ENCODE measurements around the gene UBN2. TPM values are rescaled to one million over a fixed set of nuclear protein-coding genes. Genes with fewer than 3 reads are reported as not detected.

UBN2 gene
- total and polyA plus RNA-seq, 2 of the 13 experiments (the other 11 are each of a cell fraction or from before 2014, with no cell fraction given): 5.6 to 5.7 TPM

GRCh38 chr7:139218173-139218572 is 12.9 kb upstream of the UBN2 start:
- no peak for TF ChIP-seq PATZ1 (CRISPR knock-in tag; IDR thresholded peaks at IDR 0.05)
- TF ChIP-seq MAZ (IDR thresholded peaks at IDR 0.05; ENCODE audit: borderline replicate concordance, low read depth, low read length): no peak
- TF ChIP-seq MAZ (CRISPR knock-in tag; IDR thresholded peaks at IDR 0.05; ENCODE audit: low read depth): no peak
- in situ Hi-C loops (cut with HindIII; ENCODE audit: extremely low pct_ligation_motif_present, low pct_unique_long_range_greater_than_20kb): no loop called here
- POLR2A ChIA-PET: no interaction called here
- Histone ChIP-seq H3K4me3 (replicated peaks in 1 of 3; ENCODE audit: insufficient read depth in 1 of 3, low read depth in 2 of 3, low read length in 3 of 3) (no peak overlapping the region), H3K27me3 (ENCODE audit: control insufficient read depth in 1 of 2, insufficient read depth in 2 of 2, low read length in 2 of 2) (no peaks in the 10 kb centered on the region), H3K79me2 (ENCODE audit: insufficient read depth, low read length) (no peaks in the 10 kb centered on the region), H3K4me2 (ENCODE audit: low read depth, low read length) (no peak overlapping the region), H3K9me3 (ENCODE audit: low read length) (no peaks in the 10 kb centered on the region), H2AFZ (ENCODE audit: low read length) (no peak overlapping the region), H3K36me3 (replicated peaks in 1 of 2; ENCODE audit: control insufficient read depth in 1 of 2, insufficient read depth in 2 of 2, low read length in 2 of 2) (no peaks in the 10 kb centered on the region), H3K9ac (ENCODE audit: insufficient read depth, low read depth, low read length) (no peak overlapping the region), H3K27ac (ENCODE audit: extremely low read length, insufficient read depth, low read length) (no peak overlapping the region), H3K4me1 (ENCODE audit: insufficient read depth, low read length) (no peaks in the 10 kb centered on the region), H4K20me1 (ENCODE audit: insufficient read depth, low read length) (no peaks in the 10 kb centered on the region)
- BruUV-seq (replicated peaks): no TSS peak
- FAIRE-seq (no peak), DNase-seq (ENCODE audit: low spot score) (no peak), ATAC-seq (no peak)
- CTCF ChIA-PET (ENCODE audit: low intra/inter-chr PET ratio, low total read pairs): no interaction called here
- intact Hi-C loops (cut with micrococcal nuclease; ENCODE audit: unreplicated experiment): no loop called here
- 0% methylated on average over 1 of the region's 1 CpG for WGBS (ENCODE audit: low lambda C conversion rate)

- Histone ChIP-seq H3K27ac (ENCODE audit: extremely low read length, insufficient read depth, low read length) (no peak overlapping the region), H3K9ac (ENCODE audit: insufficient read depth, low read depth, low read length) (no peak overlapping the region), H3K36me3 (replicated peaks in 1 of 2; ENCODE audit: control insufficient read depth in 1 of 2, insufficient read depth in 2 of 2, low read length in 2 of 2) (no peaks in the 10 kb centered on the region), H3K79me2 (ENCODE audit: insufficient read depth, low read length) (no peaks in the 10 kb centered on the region), H3K27me3 (ENCODE audit: control insufficient read depth in 1 of 2, insufficient read depth in 2 of 2, low read length in 2 of 2) (no peaks in the 10 kb centered on the region), H3K4me1 (ENCODE audit: insufficient read depth, low read length) (no peaks in the 10 kb centered on the region), H2AFZ (ENCODE audit: low read length) (no peak overlapping the region), H3K4me3 (replicated peaks in 1 of 3; ENCODE audit: insufficient read depth in 1 of 3, low read depth in 2 of 3, low read length in 3 of 3) (no peak overlapping the region), H3K4me2 (ENCODE audit: low read depth, low read length) (no peak overlapping the region), H4K20me1 (ENCODE audit: insufficient read depth, low read length) (no peaks in the 10 kb centered on the region), H3K9me3 (ENCODE audit: low read length) (no peaks in the 10 kb centered on the region)
- intact Hi-C loops (cut with micrococcal nuclease; ENCODE audit: unreplicated experiment): no loop called here
- POLR2A ChIA-PET: no interaction called here
- in situ Hi-C loops (cut with HindIII; ENCODE audit: extremely low pct_ligation_motif_present, low pct_unique_long_range_greater_than_20kb): no loop called here
- FAIRE-seq: no peak
- no peak; the same call in 2 of the 3 replicates for ATAC-seq
- 62% methylated on average over 2 of the region's 2 CpGs for WGBS (ENCODE audit: low lambda C conversion rate)
- no peak for DNase-seq (ENCODE audit: low spot score)
- BruUV-seq (replicated peaks): no TSS peak
- CTCF ChIA-PET (ENCODE audit: low intra/inter-chr PET ratio, low total read pairs): no interaction called here
- no peak for TF ChIP-seq NR2C2 (CRISPR knock-in tag; IDR thresholded peaks at IDR 0.05; ENCODE audit: borderline replicate concordance)
- no peak for TF ChIP-seq ZFP82 (CRISPR knock-in tag; IDR thresholded peaks at IDR 0.05; ENCODE audit: borderline replicate concordance)
- TF ChIP-seq, protein P1, sequence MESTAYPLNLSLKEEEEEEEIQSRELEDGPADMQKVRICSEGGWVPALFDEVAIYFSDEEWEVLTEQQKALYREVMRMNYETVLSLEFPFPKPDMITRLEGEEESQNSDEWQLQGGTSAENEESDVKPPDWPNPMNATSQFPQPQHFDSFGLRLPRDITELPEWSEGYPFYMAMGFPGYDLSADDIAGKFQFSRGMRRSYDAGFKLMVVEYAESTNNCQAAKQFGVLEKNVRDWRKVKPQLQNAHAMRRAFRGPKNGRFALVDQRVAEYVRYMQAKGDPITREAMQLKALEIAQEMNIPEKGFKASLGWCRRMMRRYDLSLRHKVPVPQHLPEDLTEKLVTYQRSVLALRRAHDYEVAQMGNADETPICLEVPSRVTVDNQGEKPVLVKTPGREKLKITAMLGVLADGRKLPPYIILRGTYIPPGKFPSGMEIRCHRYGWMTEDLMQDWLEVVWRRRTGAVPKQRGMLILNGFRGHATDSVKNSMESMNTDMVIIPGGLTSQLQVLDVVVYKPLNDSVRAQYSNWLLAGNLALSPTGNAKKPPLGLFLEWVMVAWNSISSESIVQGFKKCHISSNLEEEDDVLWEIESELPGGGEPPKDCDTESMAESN (CRISPR knock-in tag; conservative IDR thresholded peaks at IDR 0.05): no peak
- TF ChIP-seq KMT2B (CRISPR knock-in tag; IDR thresholded peaks at IDR 0.05): no peak
- TF ChIP-seq ZMYM4 (CRISPR knock-in tag; IDR thresholded peaks at IDR 0.05): no peak
- no peak for TF ChIP-seq GATA4 (IDR thresholded peaks at IDR 0.05; ENCODE audit: borderline replicate concordance, low read depth)
- TF ChIP-seq, protein P2, sequence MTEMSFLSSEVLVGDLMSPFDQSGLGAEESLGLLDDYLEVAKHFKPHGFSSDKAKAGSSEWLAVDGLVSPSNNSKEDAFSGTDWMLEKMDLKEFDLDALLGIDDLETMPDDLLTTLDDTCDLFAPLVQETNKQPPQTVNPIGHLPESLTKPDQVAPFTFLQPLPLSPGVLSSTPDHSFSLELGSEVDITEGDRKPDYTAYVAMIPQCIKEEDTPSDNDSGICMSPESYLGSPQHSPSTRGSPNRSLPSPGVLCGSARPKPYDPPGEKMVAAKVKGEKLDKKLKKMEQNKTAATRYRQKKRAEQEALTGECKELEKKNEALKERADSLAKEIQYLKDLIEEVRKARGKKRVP (CRISPR knock-in tag; IDR thresholded peaks at IDR 0.05): no peak
- no peak for TF ChIP-seq ZNF780A (CRISPR knock-in tag; IDR thresholded peaks at IDR 0.05)
- TF ChIP-seq ZNF563 (CRISPR knock-in tag; IDR thresholded peaks at IDR 0.05): no peak
- TF ChIP-seq SNAI1 (CRISPR knock-in tag; IDR thresholded peaks at IDR 0.05; ENCODE audit: borderline replicate concordance): no peak
These were observed 6.8 kb upstream of the UBN2 start for GRCh38 chr7:139224219-139224618.
